Nephron (organoid): Measurements from ENCODE around the gene PPP1R2B.
A peak's percentile ranks its signal among the peaks of the same experiment; 100 is the strongest.
"Not testable (repeated sequence)": the region's sequence is repeated elsewhere in the genome, so short reads cannot be mapped to it uniquely, and the experiment has no call there.

Experiments
- H3K27ac Mint-ChIP-seq, 3 experiments: 2 replicates each; pipeline ENCODE4 v1.8.0; 2020; ENCODE audit warnings: mixed read lengths in 3 of 3, mild to moderate bottlenecking in 2 of 3, moderate library complexity in 1 of 3
- H3K27me3 Mint-ChIP-seq: 2 replicates; pipeline ENCODE4 v1.8.0; 2021; ENCODE audit warnings: low read depth, mild to moderate bottlenecking, moderate library complexity, mixed read lengths
- H3K36me3 Mint-ChIP-seq: 2 replicates; pipeline ENCODE4 v1.8.0; 2020; ENCODE audit warnings: low read depth, mixed read lengths
- H3K4me1 Mint-ChIP-seq: 2 replicates; pipeline ENCODE4 v1.8.0; 2020; ENCODE audit warnings: mixed read lengths
- H3K4me3 Mint-ChIP-seq, 3 experiments: 2 replicates each; pipeline ENCODE4 v1.8.0; 2020; ENCODE audit warnings: mild to moderate bottlenecking in 3 of 3, mixed read lengths in 3 of 3, moderate library complexity in 2 of 3
- H3K9me3 Mint-ChIP-seq: 2 replicates; pipeline ENCODE4 v1.8.0; 2020; ENCODE audit warnings: mixed read lengths
- CTCF ChIP-seq, 3 experiments: fragments of 200-600 bp; sonication (generic); IDR thresholded peaks; one replicate each; pipeline ENCODE4 v1.5.0; 2021; ENCODE audit warnings: antibody characterized with exemption in 3 of 3; ENCODE audit not compliant: unreplicated experiment in 3 of 3

Gene PPP1R2B

GRCh38 chr5:156834916-156835315, 15.2 kb upstream of the PPP1R2B start:
- H3K4me1 Mint-ChIP-seq, result peaks cover 18% of the 10 kb centered on the region
- peaks cover 4% of the 10 kb centered on the region for H3K27me3 Mint-ChIP-seq
- H3K27ac Mint-ChIP-seq, result no peak overlapping the region
- no peaks in the 10 kb centered on the region for H3K36me3 Mint-ChIP-seq
- TF ChIP-seq CTCF (IDR thresholded peaks at IDR 0.05; ENCODE audit: unreplicated experiment in 3 of 3), result no peak
- H3K9me3 Mint-ChIP-seq, result no peaks in the 10 kb centered on the region
- H3K4me3 Mint-ChIP-seq, result no peak overlapping the region

GRCh38 chr5:156835905-156836304, 14.2 kb upstream of the PPP1R2B start:
- TF ChIP-seq CTCF (IDR thresholded peaks at IDR 0.05; ENCODE audit: unreplicated experiment in 3 of 3), result peak in 2 of 3 experiments; percentile 19 to 32
- peaks cover 4% of the 10 kb centered on the region for H3K27me3 Mint-ChIP-seq
- no peak overlapping the region for H3K4me3 Mint-ChIP-seq
- no peaks in the 10 kb centered on the region for H3K36me3 Mint-ChIP-seq
- H3K9me3 Mint-ChIP-seq, result no peaks in the 10 kb centered on the region
- no peak overlapping the region for H3K27ac Mint-ChIP-seq
- H3K4me1 Mint-ChIP-seq, result peaks cover 24% of the 10 kb centered on the region

- H3K4me1 Mint-ChIP-seq, result peaks cover 29% of the 10 kb centered on the region
- H3K27me3 Mint-ChIP-seq, result peaks cover 4% of the 10 kb centered on the region
- no peak overlapping the region for H3K4me3 Mint-ChIP-seq
- TF ChIP-seq CTCF (IDR thresholded peaks at IDR 0.05; ENCODE audit: unreplicated experiment in 3 of 3), result no peak
- H3K36me3 Mint-ChIP-seq, result no peaks in the 10 kb centered on the region
- no peak overlapping the region for H3K27ac Mint-ChIP-seq
- H3K9me3 Mint-ChIP-seq, result no peaks in the 10 kb centered on the region
These were observed 13.2 kb upstream of the PPP1R2B start for GRCh38 chr5:156836846-156837245.

GRCh38 chr5:156838961-156839360, 11.1 kb upstream of the PPP1R2B start:
- Mint-ChIP-seq H3K9me3 (no peaks in the 10 kb centered on the region), H3K27me3 (peaks cover 4% of the 10 kb centered on the region), H3K27ac (no peak overlapping the region), H3K4me3 (no peak overlapping the region), H3K36me3 (no peaks in the 10 kb centered on the region), H3K4me1 (peaks cover 30% of the 10 kb centered on the region)
- TF ChIP-seq CTCF (IDR thresholded peaks at IDR 0.05; ENCODE audit: unreplicated experiment in 3 of 3), result no peak

GRCh38 chr5:156841737-156842136, 8.4 kb upstream of the PPP1R2B start:
- TF ChIP-seq CTCF (IDR thresholded peaks at IDR 0.05; ENCODE audit: unreplicated experiment in 3 of 3), result no peak
- Mint-ChIP-seq H3K9me3 (no peaks in the 10 kb centered on the region), H3K4me1 (peaks cover 23% of the 10 kb centered on the region), H3K4me3 (no peak overlapping the region), H3K36me3 (no peaks in the 10 kb centered on the region), H3K27ac (no peak overlapping the region), H3K27me3 (no peaks in the 10 kb centered on the region)

GRCh38 chr5:156846914-156847313, 3.2 kb upstream of the PPP1R2B start:
- H3K4me1 Mint-ChIP-seq, result peaks cover 7% of the 10 kb centered on the region
- TF ChIP-seq CTCF (IDR thresholded peaks at IDR 0.05; ENCODE audit: unreplicated experiment in 3 of 3), result no peak
- no peak overlapping the region for H3K4me3 Mint-ChIP-seq
- H3K27ac Mint-ChIP-seq, result no peak overlapping the region
- peaks cover 16% of the 10 kb centered on the region for H3K9me3 Mint-ChIP-seq
- no peaks in the 10 kb centered on the region for H3K36me3 Mint-ChIP-seq
- H3K27me3 Mint-ChIP-seq, result no peaks in the 10 kb centered on the region

- H3K4me1 Mint-ChIP-seq, H3K27me3 Mint-ChIP-seq, H3K4me3 Mint-ChIP-seq, H3K27ac Mint-ChIP-seq, H3K36me3 Mint-ChIP-seq: not testable (repeated sequence)
- H3K9me3 Mint-ChIP-seq, result peaks cover 16% of the 10 kb centered on the region
These were observed 1.6 kb upstream of the PPP1R2B start for GRCh38 chr5:156848447-156848846.
